Kidney glomerular epithelial cell (primary cell): ENCODE data around the gene ARMH3.

Experiments used
- DNase-seq: peaks from one replicate; lab custom pipeline; 2025; lab: John Stamatoyannopoulos, UW

The ARMH3 gene

GRCh38 chr10:101851411-101852116 lies 204.4 kb downstream of the ARMH3 start:
- DNase-seq = no peak

- DNase-seq = no peak
These were observed 205.2 kb downstream of the ARMH3 start for GRCh38 chr10:101850749-101851148.

GRCh38 chr10:101848894-101849351 lies 207.1 kb downstream of the ARMH3 start:
- no peak for DNase-seq

GRCh38 chr10:101848408-101848807 lies 207.6 kb downstream of the ARMH3 start:
- DNase-seq = no peak

- DNase-seq = no peak
These were observed 210.1 kb downstream of the ARMH3 start for GRCh38 chr10:101845893-101846292.

GRCh38 chr10:101843032-101844021 lies 212.6 kb downstream of the ARMH3 start, which contains the start of gene KCNIP2:
TSS of gene KCNIP2 (minus strand) at chr10:101843800. CDS start at chr10:101843568, 232 bp downstream.
- DNase-seq = no peak

GRCh38 chr10:101841826-101842225 lies 214.1 kb downstream of the ARMH3 start:
- DNase-seq = no peak

- DNase-seq = peak; percentile 55
These were observed 215.1 kb downstream of the ARMH3 start for GRCh38 chr10:101840741-101841453.

GRCh38 chr10:101840102-101840684 lies 215.8 kb downstream of the ARMH3 start:
- no peak for DNase-seq

GRCh38 chr10:101839416-101840063 lies 216.4 kb downstream of the ARMH3 start:
- DNase-seq = no peak

GRCh38 chr10:101839002-101839401 lies 217.0 kb downstream of the ARMH3 start:
- no peak for DNase-seq

- no peak for DNase-seq
These were observed 217.5 kb downstream of the ARMH3 start for GRCh38 chr10:101838416-101838970.

GRCh38 chr10:101837748-101838147 lies 218.2 kb downstream of the ARMH3 start:
- no peak for DNase-seq

- DNase-seq = no peak
These were observed 220.6 kb downstream of the ARMH3 start for GRCh38 chr10:101835362-101835761.

GRCh38 chr10:101834341-101834740 lies 221.6 kb downstream of the ARMH3 start:
- no peak for DNase-seq

GRCh38 chr10:101833466-101833865 lies 222.5 kb downstream of the ARMH3 start:
- no peak for DNase-seq

GRCh38 chr10:101832325-101832771 lies 223.6 kb downstream of the ARMH3 start:
- no peak for DNase-seq

- no peak for DNase-seq
These were observed 224.7 kb downstream of the ARMH3 start for GRCh38 chr10:101831169-101831811.

- peak; percentile 80 for DNase-seq
These were observed 225.4 kb downstream of the ARMH3 start for GRCh38 chr10:101830322-101831168.
